HG03060 (cell line): ENCODE measurements around the gene EBF3.

Source experiments
- ATAC-seq: cut with Tn5 transposase; IDR thresholded peaks from one replicate; pipeline ENCODE4 v1.9.1; 2021; ENCODE audit warnings: low read depth, moderate number of reproducible peaks; ENCODE audit not compliant: unreplicated experiment

EBF3 gene

GRCh38 chr10:129877773-129878371 is 86.2 kb downstream of the EBF3 start:
- no peak for ATAC-seq

DNA sequence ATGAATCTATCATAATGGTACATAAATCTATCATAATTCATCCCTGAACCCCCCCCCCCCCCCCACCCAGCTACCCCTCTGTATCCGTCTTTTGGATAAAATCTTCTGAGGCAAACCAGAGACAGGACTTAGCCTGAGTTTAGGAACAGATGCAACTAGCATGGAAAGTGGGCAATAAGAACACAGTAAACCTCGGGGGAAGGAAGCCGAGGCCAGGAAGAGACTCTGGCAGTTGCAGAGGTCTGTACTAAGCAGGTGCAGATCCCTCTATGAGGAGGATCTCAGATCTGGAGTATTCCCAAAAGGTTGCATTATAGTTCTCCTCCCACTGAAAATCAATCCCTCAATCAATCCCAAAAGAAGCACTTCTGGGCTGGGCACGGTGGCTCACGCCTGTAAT is 87.2 kb downstream of the EBF3 start:
- no peak for ATAC-seq

- no peak for ATAC-seq
Observed at GRCh38 chr10:129875993-129876726, 87.9 kb downstream of the EBF3 start.

DNA sequence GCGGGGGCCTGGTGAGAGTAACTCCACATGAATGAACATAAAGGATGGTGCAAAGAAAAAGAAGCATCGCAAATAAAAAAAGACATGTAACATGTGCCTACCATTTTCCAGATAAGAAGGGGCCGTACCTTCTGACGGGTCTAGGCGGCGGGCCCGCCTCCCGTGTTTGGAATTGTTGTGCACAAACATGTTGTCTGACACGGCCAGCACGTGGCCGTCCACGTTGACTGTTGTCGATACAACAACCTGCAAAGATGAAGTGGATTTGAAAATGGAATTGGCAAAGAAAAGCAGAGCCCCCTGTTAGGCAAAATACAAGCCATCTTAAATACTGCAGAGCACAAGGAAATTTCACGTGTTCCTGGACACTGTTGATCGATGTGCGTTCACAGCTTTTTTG is 90.7 kb downstream of the EBF3 start:
- no peak for ATAC-seq

GRCh38 chr10:129871966-129872365 is 92.1 kb downstream of the EBF3 start:
- no peak for ATAC-seq

DNA sequence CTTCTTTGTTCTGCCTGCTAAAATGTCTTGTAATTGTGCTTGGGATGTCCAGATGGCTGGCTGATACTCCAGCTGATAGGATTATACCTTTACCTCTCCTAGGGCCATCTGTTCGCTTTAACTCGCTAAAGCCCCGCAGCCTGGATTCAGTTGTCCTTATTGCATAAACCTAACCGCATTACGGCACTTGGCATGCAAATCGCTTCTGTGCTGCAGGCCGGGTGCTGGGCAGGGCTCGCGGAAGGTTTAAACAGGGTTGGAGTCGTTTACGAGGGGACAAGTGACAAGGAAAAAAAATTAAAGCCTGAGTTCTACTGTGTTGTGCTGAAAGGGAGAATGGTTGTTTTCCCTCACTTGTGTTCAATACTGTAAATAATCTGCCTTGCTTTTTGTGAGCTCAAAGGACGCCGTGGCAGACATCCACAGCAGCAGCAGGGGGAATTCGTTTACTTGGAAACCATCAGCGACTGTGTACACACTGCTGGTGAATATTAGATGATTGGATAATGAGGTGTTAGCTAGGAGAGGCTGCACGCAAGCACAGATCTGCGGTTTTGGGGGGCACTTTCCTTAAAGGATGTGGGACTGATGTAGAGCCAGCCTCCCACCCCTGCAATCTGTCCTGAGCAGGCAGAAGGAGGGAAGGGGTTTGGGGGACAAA is 93.0 kb downstream of the EBF3 start:
- no peak for ATAC-seq

- no peak for ATAC-seq
Observed at GRCh38 chr10:129870474-129870757, 93.7 kb downstream of the EBF3 start.

GRCh38 chr10:129869596-129870473 is 94.2 kb downstream of the EBF3 start:
- no peak for ATAC-seq

GRCh38 chr10:129868449-129869035 is 95.5 kb downstream of the EBF3 start:
- ATAC-seq, result no peak

DNA sequence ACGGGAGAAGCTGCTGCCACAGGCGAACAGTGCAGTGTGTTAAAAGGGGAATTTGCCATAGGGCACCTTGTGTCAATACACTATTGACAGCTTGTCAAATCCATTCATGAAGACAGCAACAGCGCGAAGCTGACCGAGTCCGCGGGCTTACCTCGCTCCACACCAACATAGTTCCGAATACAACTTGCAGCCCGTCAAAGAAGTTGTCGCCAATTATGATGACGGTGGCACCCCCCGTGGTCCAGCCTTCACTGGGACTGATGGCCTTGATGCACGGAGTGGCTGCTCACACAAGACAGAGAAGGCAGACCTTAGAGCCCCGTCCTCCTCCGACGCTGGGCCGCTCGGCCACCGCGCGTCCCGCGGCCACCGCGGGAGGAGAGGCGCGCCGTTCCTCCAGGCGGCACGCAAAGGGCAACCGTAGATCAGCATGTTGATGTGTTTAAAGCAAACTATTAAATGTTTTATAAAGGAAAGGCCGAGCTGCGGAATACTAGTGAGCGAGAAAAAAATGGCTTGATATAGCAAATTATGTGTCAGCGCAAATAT is 96.4 kb downstream of the EBF3 start:
- ATAC-seq, result no peak

DNA sequence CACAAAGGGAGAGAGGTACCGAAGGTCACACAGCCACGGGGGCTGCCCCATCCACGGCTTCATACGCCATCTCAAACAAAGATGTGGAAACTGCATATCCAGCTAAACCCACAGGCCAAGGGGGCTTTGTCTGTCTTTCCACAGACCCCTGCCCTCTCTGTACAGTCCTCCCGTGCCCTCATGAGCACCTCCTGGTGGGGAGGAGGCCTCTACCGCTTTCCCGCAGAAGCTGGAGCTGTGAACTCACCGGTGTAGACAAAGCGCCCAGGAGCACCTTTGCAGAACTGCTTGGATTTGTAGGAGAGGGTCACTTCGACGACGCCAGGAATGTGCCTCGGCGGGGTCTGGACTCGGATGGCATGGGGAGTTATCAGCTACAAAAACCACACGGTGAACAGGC is 97.2 kb downstream of the EBF3 start:
- ATAC-seq, result no peak

DNA sequence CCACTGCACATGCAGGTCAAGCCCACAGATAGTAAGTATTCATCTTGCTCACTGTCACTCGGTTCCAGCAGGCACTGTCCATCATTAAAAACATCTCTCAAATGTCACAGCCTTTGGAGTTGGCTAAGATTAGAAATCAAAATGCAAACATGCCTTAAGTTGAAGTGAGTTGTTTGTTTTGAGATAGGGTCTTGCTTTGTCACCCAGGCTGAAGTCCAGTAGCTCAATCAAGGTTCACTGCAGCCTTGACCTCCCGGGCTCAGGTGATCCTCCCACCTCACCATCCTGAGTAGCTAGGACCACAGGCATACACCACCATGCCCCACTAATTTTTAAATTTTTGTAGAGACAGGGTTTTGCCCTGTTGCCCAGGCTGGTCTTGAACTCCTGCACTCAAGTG is 98.1 kb downstream of the EBF3 start:
- no peak for ATAC-seq

DNA sequence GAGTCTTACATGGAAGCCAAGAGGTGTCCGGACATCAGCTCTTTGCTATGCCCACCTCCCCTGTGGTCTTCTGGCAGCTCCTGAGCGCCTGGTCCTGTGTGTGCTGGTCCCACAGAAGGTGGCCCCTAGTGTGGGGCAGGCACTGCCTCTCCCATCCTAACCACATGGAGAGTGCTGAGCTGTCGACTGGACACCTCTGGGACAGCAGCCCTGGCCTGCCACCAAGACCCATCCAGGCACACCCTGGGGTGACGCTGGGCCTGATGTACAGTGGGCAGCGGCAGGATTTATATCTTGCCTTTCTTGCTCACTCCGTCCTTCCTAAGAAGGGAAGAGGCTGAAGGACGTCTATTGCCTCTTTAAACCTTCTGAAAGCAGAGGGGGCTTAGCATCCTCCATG is 98.7 kb downstream of the EBF3 start:
- no peak for ATAC-seq

- no peak for ATAC-seq
Observed at GRCh38 chr10:129864601-129865126, 99.4 kb downstream of the EBF3 start.

DNA sequence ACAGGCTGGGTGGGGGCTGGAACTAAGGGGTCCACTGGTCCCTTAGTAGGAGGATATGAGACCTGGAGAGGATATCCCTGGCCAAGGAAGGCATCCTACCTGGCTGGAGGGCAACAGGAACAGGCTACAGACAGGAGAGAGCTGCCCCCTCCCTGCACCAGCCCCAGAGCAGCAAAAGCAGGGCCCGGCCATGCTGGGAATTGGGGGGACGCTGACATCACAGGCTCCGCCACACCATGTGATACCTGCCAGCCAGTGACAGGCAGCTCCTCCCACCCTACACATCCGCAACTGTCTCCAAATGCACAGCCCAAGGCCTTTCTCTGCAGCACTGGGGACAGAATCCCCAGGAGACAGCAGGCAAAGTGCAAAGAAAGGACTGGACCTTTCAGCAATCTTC is 100.0 kb downstream of the EBF3 start:
- no peak for ATAC-seq

GRCh38 chr10:129863201-129863663 is 100.8 kb downstream of the EBF3 start:
- no peak for ATAC-seq

- no peak for ATAC-seq
Observed at GRCh38 chr10:129861776-129862531, 102.1 kb downstream of the EBF3 start.

- ATAC-seq, result no peak
Observed at GRCh38 chr10:129860396-129860795, 103.7 kb downstream of the EBF3 start.

GRCh38 chr10:129859536-129859935 is 104.5 kb downstream of the EBF3 start:
- ATAC-seq, result no peak
